HG02884 (cell line): ENCODE measurements around the gene BIN1.
"Not testable (repeated sequence)": the region's sequence is repeated elsewhere in the genome, so short reads cannot be mapped to it uniquely, and the experiment has no call there.

Source experiments
- ATAC-seq: cut with Tn5 transposase; IDR thresholded peaks from one replicate; pipeline ENCODE4 v1.9.1; 2021; ENCODE audit warnings: mild to moderate bottlenecking, moderate library complexity; ENCODE audit not compliant: unreplicated experiment

BIN1 gene

GRCh38 chr2:127034883-127035611, 71.9 kb downstream of the BIN1 start:
- ATAC-seq = no peak

DNA sequence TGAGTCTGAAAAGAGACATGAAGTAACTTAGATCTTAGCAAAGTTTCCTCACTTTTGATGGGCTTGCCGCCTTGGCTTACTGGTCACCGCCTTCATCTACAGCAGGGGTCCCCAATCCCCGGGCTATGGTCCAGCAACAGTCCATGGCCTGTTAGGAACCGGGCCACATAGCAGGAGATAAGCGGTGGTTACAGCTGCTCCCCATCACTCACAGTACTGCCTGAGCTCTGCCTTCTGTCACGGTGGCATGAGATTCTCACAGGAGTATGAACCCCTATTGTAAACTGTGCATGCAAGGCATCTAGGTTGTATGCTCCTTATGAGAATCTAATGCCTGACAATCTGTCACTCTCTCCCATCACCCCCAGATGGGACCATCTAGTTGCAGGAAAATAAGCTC, 72.9 kb downstream of the BIN1 start:
- no peak for ATAC-seq

DNA sequence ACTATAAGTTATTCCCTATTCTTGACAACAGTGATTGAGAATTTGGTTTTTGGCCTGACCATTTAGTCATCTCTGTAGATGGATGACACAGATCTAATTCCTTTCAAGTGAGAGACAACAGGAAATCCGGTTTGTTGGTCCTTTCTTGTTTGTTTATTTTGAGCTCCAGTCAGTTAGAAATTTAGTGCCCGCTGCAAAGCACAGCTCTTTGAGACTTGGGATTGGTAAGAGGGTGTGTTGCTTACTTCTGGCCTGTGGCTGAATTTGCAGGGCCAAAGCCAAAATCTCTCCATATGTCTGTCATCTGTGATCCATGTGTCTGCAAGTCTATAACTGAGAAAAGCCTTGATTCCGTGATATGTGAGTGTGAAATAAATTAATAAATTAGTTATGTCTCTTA, 74.3 kb downstream of the BIN1 start:
- no peak for ATAC-seq

DNA sequence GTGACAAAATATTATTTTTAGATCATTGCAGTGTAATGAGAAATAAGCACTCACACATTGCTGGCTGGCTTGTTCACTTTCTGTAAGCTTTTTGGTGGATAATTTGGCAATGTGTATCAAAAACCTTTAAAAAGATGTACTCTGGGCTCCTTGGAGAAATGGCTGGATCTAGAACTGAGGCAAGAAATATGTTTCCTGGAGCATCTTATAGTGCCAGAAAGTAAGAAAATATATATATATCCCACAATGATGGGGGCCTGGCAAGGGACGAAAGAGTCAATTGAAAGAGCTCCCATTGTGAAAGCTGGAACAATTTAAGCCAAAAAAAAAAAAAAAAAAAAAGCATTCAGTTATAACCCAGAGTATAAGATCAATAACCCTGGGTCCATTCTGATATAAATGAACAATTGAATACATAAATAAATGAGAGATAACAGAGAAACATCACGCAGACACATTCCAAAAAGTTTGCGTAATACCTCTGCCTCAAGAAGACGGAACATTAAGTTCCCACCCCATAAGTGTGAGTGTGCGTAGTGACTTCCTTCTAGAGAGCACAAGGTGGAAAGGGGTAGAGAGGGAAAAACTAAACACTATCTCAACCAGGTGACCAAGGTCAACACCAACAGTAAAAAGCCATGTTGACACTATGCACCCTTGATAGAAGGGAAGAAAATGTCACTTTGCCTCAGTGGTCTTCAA, 77.5 kb downstream of the BIN1 start:
- no peak for ATAC-seq

- not testable (repeated sequence) for ATAC-seq
Observed at GRCh38 chr2:127028745-127029144, 78.2 kb downstream of the BIN1 start.

DNA sequence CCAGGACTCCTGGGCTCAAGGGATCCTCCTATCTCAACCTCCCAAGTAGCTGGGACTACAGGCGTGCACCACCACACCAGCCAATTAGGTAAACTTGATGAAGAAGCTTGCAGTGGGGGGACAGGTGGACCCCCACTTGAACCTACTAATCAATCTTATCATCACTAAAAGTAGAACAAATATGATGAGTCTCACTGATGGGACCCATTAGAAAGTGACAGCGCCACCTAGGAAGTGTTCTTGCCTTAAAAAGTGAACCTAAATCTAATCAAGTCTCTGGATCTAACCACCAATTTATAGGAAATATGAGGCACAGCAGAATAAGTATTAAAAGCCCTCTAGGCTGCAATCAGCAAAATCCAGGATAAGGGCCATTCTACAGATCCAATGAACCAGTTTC, 79.2 kb downstream of the BIN1 start:
- no peak for ATAC-seq

DNA sequence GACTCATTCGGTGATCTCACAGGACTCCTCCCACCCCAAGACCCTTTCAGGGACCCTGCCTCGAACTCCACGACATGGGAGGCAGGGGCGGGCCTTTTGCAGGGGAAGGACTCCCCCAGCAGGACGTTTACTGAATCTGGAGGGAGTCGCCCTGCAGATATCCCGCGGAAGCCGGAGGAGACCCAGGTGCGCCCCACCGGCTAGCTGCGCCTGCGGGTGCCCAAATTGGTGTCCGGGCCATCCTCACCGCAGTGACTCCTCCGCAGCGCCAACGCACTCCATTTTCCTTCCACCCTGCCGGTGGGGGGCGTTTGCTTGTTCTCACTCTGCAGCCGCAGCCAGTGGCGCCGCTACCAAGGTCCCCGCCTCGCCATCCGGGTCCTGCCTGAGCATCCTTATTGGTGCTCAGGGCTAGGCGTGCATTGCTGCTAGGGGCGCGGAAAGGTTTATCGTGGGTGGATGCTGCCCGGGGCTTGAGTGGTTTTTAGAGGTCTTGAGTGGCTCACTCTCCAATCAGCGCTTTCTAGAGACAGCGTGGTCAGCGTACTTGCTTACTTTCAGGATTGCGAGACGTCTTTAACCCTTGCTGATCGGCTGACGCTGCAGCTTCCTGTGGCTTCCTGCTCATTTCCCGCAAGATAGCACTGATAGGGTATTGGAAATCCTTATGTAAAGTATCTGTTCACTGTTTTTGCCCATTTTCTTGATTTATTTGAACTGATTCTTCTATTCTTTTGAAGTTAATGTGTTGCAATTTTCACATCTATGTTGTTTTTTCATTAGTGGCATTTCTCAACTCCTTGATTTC, 81.4 kb downstream of the BIN1 start:
- peak; percentile 91 for ATAC-seq

GRCh38 chr2:127024769-127025358, 82.1 kb downstream of the BIN1 start:
- no peak for ATAC-seq

GRCh38 chr2:127023504-127023903, 83.5 kb downstream of the BIN1 start:
- ATAC-seq = no peak

DNA sequence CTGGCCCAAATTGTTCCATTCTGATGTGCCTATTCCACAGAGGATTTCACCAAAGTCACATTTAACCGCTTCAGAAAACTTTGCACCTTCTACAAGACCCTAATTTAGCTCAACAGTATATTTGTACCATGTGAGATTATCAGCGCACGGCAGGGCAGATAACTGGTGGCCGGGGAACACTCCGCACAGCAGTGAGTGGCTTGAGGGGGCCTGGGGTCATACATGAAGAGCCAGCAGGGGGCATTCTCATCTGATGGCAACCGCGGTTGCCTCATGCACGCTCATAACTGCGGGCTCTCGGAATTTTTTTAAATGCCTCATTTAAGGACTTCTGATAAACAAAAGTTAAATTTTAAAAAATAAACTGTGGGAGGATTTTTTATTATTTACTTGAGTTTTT, 84.1 kb downstream of the BIN1 start:
- no peak for ATAC-seq

- no peak for ATAC-seq
Observed at GRCh38 chr2:127020536-127020935, 86.4 kb downstream of the BIN1 start.

DNA sequence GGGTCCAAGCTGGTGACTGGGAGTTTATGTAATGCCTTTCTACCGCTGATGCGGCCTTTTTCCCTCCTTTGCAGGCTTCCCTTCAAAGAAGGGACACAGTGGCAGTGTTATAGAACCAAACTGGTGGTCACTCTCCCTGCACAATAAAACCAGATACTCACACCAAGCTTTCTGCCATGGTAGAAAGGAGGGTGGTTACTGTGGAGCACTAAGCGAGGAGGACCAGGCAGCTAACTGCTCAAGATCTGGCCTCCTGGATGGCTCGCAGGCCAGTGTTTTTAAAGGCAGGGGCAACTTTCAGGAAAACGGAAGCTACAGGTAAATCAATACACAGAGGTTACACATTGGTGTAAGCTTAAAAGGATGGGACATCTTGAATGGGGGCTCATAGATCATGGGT, 89.4 kb downstream of the BIN1 start:
- ATAC-seq = no peak

GRCh38 chr2:127016329-127016728, 90.6 kb downstream of the BIN1 start:
- no peak for ATAC-seq

- no peak for ATAC-seq
Observed at GRCh38 chr2:127015106-127015910, 91.6 kb downstream of the BIN1 start.

GRCh38 chr2:127014630-127015029, 92.3 kb downstream of the BIN1 start:
- no peak for ATAC-seq

DNA sequence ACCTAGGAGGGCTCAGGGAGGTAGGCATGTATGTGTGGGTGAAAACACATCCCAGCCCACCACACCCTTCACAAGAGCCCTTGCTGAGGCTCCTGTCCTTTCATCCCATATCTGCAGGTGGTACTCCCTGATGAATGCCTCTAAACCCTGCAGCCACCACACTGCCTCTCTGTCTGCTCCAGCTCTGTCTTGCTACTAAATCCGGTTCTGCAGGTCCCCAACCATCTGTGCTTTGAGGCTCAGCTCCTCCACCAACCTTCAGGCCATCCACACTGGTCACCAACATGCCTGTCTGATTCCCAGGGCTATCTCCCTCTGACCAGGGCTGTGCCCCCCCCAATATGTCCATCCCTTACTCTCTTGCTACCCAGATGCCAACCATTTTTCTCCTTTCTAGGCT, 92.7 kb downstream of the BIN1 start:
- no peak for ATAC-seq

DNA sequence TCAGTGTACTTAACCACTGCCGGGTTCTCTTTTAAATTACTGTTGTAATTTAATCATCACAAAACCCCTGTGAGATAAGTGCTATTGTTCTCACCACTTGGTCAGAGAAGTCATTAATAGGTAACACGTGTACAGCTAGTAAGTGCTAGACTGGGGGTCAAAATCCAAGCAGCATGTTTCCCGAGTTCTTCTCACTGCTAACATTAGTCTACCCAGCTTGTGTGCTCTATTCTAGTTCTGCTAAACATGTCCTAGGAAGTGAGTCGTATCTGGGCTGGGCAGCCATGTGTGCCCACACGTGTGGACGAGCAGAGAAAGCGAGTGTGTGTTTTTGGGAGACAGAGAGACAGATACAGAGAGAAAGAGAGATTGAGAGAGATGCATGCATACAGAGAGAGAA, 94.1 kb downstream of the BIN1 start:
- no peak for ATAC-seq

GRCh38 chr2:127012215-127012614, 94.7 kb downstream of the BIN1 start:
- no peak for ATAC-seq

DNA sequence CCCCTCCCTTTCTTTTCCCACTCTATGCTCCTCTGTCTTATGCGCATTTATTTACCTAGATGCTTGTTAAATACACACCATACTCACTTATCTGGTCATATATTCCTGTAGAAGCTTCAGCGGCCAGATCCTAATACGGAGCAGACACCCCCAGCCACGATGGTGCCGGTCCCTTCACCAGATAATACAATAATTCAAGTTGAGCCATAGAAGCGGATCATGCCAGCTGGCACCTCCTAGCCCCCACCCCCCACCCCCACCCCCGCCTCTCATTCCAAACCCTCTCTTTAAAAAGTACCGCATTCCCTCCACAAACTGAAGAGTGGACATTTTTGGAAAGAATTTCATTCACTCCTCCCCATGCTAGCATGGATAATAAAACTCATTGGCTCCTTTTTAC, 95.2 kb downstream of the BIN1 start:
- no peak for ATAC-seq

- ATAC-seq = no peak
Observed at GRCh38 chr2:127011231-127011661, 95.7 kb downstream of the BIN1 start.
